ENCODE data around the gene PHLDB2.
A peak's percentile ranks its signal among the peaks of the same experiment; 100 is the strongest.

Gene PHLDB2

DNA sequence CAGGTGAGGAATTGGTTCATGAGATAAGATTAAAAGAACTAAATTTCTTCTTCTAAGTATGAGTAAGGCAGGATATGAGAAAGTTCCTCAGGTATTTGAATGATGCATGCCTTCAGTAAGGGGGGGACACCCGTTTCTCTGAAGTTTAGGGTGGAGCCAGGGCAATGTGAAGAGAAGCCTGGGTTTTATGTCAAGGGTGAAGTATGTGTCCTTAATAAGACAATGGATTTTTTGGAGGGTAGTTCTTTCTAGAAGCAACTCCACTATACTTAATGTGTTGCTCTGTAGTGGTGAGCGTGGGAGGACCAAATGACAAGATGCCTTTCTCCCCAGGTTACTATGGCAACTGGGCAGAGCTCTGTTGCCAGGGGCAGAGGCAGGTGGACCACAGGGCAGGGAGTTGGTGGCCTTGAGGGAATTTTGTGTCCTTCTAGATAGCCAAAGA is 44.0 kb downstream of the PHLDB2 start:
- TF ChIP-seq Cebpa-rat (IDR thresholded peaks at IDR 0.05), result no peak
- H3K36me3 ChIP-seq, result peaks cover 0 to 17% (median 0%) of the 10 kb centered on the region in 11 experiments; a peak in 6 of 22 replicates
- peaks cover 0 to 12% (median 2%) of the 10 kb centered on the region in 10 experiments; a peak in 6 of 20 replicates for H3K4me1 ChIP-seq
- H3K27me3 ChIP-seq, result no peaks in the 10 kb centered on the region
- no peak overlapping the region for H3K27ac ChIP-seq
- H3K9ac ChIP-seq, result no peak overlapping the region
- no peaks in the 10 kb centered on the region for H4K20me1 ChIP-seq
- H3K4me2 ChIP-seq, result no peak overlapping the region
- no peak overlapping the region for H3K4me3 ChIP-seq
- peaks cover 0 to 25% (median 18%) of the 10 kb centered on the region in 11 experiments; a peak in 18 of 22 replicates for H3K9me3 ChIP-seq (replicated peaks in 1 of 11)

DNA sequence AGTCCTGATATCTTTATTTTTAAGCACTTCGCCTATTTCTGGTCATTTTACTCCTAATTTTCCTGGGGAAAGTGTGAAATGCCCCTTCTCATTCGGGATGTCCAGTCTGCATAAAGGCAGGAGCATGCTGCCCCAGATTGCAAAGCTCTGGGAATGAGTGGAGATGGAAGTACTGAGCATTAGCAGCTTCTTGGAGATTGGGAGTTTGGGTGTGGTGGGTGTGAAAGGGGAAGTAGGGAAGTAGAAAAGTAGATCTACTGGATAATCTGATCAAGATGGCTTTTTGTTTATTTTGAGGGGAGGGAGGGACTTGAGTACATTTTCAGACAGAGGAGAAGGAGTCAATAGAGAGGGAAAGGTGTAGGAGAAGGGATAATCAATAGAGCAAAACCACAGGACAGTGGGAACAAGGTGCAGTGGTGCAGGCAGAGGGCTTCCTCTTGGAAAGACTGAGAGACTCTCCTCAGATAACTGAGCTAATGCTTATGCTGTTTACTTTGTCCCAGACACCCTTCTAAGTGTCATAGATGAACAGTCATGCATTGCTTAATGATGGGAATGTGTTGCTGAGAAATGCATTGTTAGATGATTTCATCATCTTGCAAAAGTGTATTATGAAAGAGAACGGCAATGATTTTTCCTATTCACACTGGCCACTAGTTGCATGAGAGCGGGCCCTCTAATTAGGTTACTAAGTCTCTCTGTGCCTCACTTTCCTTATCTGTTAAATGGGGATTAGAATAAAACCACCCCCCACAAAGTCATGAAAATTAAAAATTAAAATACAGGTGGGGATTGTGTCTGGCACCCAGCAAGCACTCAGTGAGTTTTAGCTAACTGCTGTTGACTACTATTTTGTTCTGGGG is 45.5 kb downstream of the PHLDB2 start:
- Histone ChIP-seq H4K20me1 (no peaks in the 10 kb centered on the region), H3K4me3 (no peak overlapping the region), H3K4me1 (peaks cover 0 to 12% (median 2%) of the 10 kb centered on the region in 10 experiments; a peak in 6 of 20 replicates), H3K36me3 (peaks cover 0 to 4% (median 0%) of the 10 kb centered on the region in 11 experiments; a peak in 6 of 22 replicates), H3K27me3 (no peaks in the 10 kb centered on the region), H3K9ac (no peak overlapping the region), H3K9me3 (replicated peaks in 1 of 11) (peaks cover 0 to 10% (median 3%) of the 10 kb centered on the region in 11 experiments; a peak in 17 of 22 replicates), H3K27ac (peak overlapping the region in 1 of 11 experiments; percentile 13; a peak in 1 of 22 replicates), H3K4me2 (peak overlapping the region in 3 of 11 experiments; percentile 0 to 30 (median 14); a peak in 3 of 22 replicates)
- no peak for TF ChIP-seq Cebpa-rat (IDR thresholded peaks at IDR 0.05)

DNA sequence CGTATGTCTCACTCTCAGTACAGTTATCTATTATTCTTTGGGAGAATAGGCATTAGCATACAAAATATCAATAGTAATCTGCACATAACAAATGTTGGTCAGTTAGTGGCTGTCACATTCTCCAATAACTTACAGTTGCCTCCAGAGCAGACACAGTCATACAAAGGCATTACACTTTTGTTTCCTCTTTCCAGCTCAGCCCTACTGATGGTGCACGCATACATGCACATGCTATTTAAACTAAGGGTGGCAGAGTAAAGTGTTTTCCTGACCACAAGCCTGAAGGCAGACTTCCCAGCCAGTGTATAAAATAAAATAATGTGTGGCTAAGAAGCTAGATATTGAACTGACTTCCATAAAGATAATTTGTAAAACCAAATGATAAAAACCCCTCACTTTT is 47.6 kb downstream of the PHLDB2 start:
- Histone ChIP-seq H3K36me3 (0 out of 22 replicates have a peak, but pooled peaks cover 0 to 4% (median 0%) of the 10 kb centered on the region in 11 experiments), H3K4me3 (no peak overlapping the region)
- no peak for TF ChIP-seq Cebpa-rat (IDR thresholded peaks at IDR 0.05)

DNA sequence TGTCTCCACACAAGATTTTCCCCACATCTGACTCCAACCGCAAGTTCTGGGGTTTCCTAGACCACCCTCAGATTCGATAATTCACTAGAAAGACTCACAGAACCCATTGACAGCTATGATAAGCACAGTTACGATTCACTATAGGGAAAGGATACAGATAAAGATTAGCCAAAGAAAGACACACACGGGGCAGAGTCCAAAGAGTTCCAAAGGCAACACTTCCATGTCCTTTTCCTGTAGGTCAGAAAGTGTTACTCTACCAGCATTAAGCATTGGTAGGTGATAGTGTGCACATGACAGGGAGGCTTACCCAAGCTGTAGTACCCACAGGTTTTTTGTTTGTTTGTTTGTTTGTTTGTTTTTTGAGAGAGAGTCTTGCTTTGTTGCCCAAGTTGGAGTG is 48.1 kb downstream of the PHLDB2 start:
- no peak overlapping the region for H3K9ac ChIP-seq
- peaks cover 0 to 12% (median 8%) of the 10 kb centered on the region in 10 experiments; a peak in 13 of 20 replicates for H3K4me1 ChIP-seq
- H3K27ac ChIP-seq, result no peak overlapping the region
- no peak overlapping the region for H3K4me3 ChIP-seq
- H3K36me3 ChIP-seq, result 0 out of 22 replicates have a peak, but pooled peaks cover 0 to 4% (median 0%) of the 10 kb centered on the region in 11 experiments
- TF ChIP-seq Cebpa-rat (IDR thresholded peaks at IDR 0.05), result no peak
- no peaks in the 10 kb centered on the region for H3K27me3 ChIP-seq
- no peak overlapping the region for H3K4me2 ChIP-seq
- no peaks in the 10 kb centered on the region for H3K9me3 ChIP-seq (replicated peaks in 1 of 11)
- no peaks in the 10 kb centered on the region for H4K20me1 ChIP-seq

More for the DNA sequence above, 47.6 kb downstream of the PHLDB2 start:
- H3K9ac ChIP-seq, result no peak overlapping the region
- H3K27me3 ChIP-seq, result no peaks in the 10 kb centered on the region
- H3K4me2 ChIP-seq, result no peak overlapping the region
- H4K20me1 ChIP-seq, result no peaks in the 10 kb centered on the region
- no peak overlapping the region for H3K27ac ChIP-seq
- H3K9me3 ChIP-seq (replicated peaks in 1 of 11), result no peaks in the 10 kb centered on the region
- H3K4me1 ChIP-seq, result peaks cover 0 to 12% (median 8%) of the 10 kb centered on the region in 10 experiments; a peak in 13 of 20 replicates

DNA sequence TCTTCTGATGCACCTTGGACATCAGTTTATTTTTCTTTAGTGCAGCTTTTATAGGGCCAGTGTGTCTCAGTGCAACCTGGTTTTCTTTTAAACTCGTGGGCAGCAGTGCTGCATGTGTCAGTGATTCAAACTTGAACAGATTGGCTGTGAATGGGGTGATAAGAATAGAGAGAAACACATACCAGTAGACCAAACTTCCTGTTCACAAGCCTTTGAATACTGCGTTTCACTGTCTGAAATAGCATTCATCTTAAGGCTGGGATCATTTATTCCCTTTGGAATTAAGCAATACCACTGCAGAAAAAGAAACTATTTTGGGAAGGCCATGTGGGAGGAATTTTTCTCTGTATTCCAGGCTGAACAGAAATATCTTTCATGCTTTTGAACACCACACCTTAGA is 51.7 kb downstream of the PHLDB2 start:
- Histone ChIP-seq H3K4me2 (peak overlapping the region in 4 of 11 experiments; percentile 10 to 45 (median 24); a peak in 5 of 22 replicates), H3K36me3 (peaks cover 0 to 21% (median 6%) of the 10 kb centered on the region in 11 experiments; a peak in 8 of 22 replicates)

DNA sequence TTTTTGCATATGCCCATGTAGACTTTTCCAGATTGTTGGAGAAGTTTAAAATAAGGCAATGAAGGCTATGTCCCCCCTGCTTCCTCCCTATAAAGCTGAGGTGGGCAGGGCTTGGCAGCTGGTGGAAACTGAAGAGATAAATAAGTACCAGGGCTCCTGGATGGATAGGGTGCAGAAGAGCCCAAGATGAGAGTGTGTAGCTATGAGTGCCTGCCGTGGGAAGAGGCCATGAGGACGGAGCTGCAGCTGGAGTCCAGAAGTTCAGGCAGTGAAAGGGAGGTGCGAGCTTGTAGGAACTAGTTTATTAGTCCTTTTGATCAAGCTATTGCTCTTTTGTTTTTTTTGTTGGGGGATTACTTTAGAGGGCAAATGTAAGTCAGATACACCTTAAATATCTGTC is 52.4 kb downstream of the PHLDB2 start:
- Histone ChIP-seq H3K4me2 (no peak overlapping the region), H3K27me3 (no peaks in the 10 kb centered on the region), H3K9me3 (replicated peaks in 1 of 11) (no peaks in the 10 kb centered on the region), H3K4me3 (no peak overlapping the region), H3K36me3 (peaks cover 0 to 27% (median 6%) of the 10 kb centered on the region in 11 experiments; a peak in 9 of 22 replicates), H3K4me1 (peaks cover 0 to 10% (median 4%) of the 10 kb centered on the region in 10 experiments; a peak in 10 of 20 replicates), H3K9ac (no peak overlapping the region), H4K20me1 (no peaks in the 10 kb centered on the region), H3K27ac (no peak overlapping the region)
- TF ChIP-seq Cebpa-rat (IDR thresholded peaks at IDR 0.05), result no peak

More for the DNA sequence above, 51.7 kb downstream of the PHLDB2 start:
- TF ChIP-seq Cebpa-rat (IDR thresholded peaks at IDR 0.05), result no peak
- H3K9ac ChIP-seq, result no peak overlapping the region
- no peak overlapping the region for H3K27ac ChIP-seq
- peaks cover 0 to 12% (median 6%) of the 10 kb centered on the region in 10 experiments; a peak in 10 of 20 replicates for H3K4me1 ChIP-seq
- no peaks in the 10 kb centered on the region for H3K27me3 ChIP-seq
- H4K20me1 ChIP-seq, result no peaks in the 10 kb centered on the region
- no peaks in the 10 kb centered on the region for H3K9me3 ChIP-seq (replicated peaks in 1 of 11)
- H3K4me3 ChIP-seq, result no peak overlapping the region

DNA sequence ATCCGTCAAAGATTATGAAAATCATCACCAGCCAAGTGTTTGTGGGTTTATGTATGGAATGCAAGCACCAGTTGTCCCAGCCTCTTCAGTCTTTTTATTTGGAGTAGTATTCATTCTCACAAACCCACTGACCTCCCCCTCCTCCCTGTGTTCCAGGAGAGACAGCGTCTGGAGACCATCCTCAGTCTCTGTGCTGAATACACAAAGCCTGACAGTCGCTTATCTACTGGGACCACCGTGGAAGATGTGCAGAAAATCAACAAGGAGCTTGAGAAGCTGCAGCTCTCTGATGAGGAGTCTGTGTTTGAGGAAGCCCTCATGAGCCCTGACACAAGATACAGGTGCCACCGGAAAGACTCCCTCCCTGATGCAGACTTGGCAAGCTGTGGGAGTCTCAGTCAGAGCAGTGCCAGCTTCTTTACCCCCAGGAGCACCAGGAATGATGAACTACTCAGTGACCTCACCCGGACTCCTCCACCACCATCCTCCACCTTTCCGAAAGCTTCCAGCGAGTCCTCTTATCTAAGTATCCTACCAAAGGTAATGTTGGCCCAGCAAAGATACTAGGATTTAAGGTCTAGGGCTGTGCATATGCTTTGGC is 54.2 kb downstream of the PHLDB2 start:
- no peak overlapping the region for H3K4me2 ChIP-seq
- H3K27me3 ChIP-seq, result no peaks in the 10 kb centered on the region
- H3K9ac ChIP-seq, result no peak overlapping the region
- no peak overlapping the region for H3K27ac ChIP-seq
- H3K9me3 ChIP-seq (replicated peaks in 1 of 11), result no peaks in the 10 kb centered on the region
- peaks cover 0 to 9% (median 3%) of the 10 kb centered on the region in 10 experiments; a peak in 8 of 20 replicates for H3K4me1 ChIP-seq
- H3K36me3 ChIP-seq, result peaks cover 0 to 31% (median 6%) of the 10 kb centered on the region in 11 experiments; a peak in 9 of 22 replicates
- no peaks in the 10 kb centered on the region for H4K20me1 ChIP-seq
- H3K4me3 ChIP-seq, result no peak overlapping the region
- TF ChIP-seq Cebpa-rat (IDR thresholded peaks at IDR 0.05), result no peak

DNA sequence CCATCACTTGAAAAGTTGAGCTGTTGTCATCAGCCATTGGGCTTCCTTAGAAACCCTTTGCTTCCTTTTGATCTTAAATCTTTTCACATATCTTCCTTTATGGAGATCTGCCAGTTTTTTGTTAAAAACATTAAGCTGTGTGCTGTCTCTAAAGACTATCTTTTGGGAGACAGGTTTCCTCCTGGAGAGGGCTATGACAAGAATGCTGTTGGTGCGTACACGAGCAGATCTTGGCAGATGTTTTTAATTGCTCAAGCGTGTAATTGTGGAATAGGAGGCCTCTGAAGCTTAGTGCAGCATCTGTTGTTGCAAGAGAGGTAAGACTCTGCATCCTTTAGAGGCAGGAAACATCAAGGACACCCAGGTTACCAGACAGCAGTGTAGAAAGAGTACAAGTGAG is 56.8 kb downstream of the PHLDB2 start:
- no peak for TF ChIP-seq Cebpa-rat (IDR thresholded peaks at IDR 0.05)
- Histone ChIP-seq H3K4me3 (no peak overlapping the region), H3K27me3 (no peaks in the 10 kb centered on the region), H3K4me2 (no peak overlapping the region), H3K9me3 (replicated peaks in 1 of 11) (no peaks in the 10 kb centered on the region), H3K4me1 (peaks cover 0 to 3% (median under 1%) of the 10 kb centered on the region in 10 experiments; a peak in 6 of 20 replicates), H4K20me1 (no peaks in the 10 kb centered on the region), H3K9ac (no peak overlapping the region), H3K36me3 (peaks cover 0 to 52% (median 19%) of the 10 kb centered on the region in 11 experiments; a peak in 10 of 22 replicates), H3K27ac (no peak overlapping the region)

DNA sequence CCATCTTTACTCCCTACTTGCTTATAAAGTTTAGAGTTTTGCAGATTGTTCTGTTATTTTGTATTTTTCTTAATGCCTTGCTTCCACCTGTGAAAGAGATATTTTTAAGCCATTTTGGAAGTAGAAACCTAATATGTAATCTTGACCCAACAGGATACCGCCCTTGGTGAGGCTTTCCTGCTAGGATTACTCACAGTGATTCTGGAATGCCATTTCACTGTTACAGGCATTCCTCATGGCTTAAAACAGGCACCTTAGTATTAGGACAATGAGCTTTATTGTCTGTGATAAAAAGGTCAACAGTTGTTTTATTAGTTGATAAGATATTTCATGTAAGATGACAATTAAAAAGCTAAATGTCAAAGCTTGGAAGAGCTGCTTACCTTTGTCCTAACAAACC is 58.2 kb downstream of the PHLDB2 start:
- Histone ChIP-seq H3K36me3 (peaks cover 0 to 61% (median 19%) of the 10 kb centered on the region in 11 experiments; a peak in 11 of 22 replicates), H3K4me3 (no peak overlapping the region), H3K9ac (no peak overlapping the region), H3K27me3 (no peaks in the 10 kb centered on the region), H3K27ac (no peak overlapping the region), H3K4me2 (no peak overlapping the region), H4K20me1 (no peaks in the 10 kb centered on the region), H3K9me3 (replicated peaks in 1 of 11) (no peaks in the 10 kb centered on the region), H3K4me1 (no peaks in the 10 kb centered on the region)
- no peak for TF ChIP-seq Cebpa-rat (IDR thresholded peaks at IDR 0.05)

All from BLaER1 treated with 17β-estradiol and CSF1 and Interleukin-3, amounts not matched to agents 10 nM and 100 nM (cell line).